GM20431 (cell line): ENCODE data around the gene ABCB8.
"Not testable (repeated sequence)": the region's sequence is repeated elsewhere in the genome, so short reads cannot be mapped to it uniquely, and the experiment has no call there.

ENCODE experiments used
- in situ Hi-C: fragments of 300-500 bp; cut with MseI, MboI; formaldehyde crosslinking; loops from one replicate; pipeline ENCODE4 v1.15.0; 2020; ENCODE audit warnings: low sequenced_read_pairs; ENCODE audit not compliant: unreplicated experiment

ABCB8 gene

GRCh38 chr7:150996376-150997074, 31.7 kb upstream of the ABCB8 start:
- in situ Hi-C loops = loop anchor here (25.0 kb wide), 1 partner anchor 209 kb away; no protein-coding TSS in a partner anchor

DNA sequence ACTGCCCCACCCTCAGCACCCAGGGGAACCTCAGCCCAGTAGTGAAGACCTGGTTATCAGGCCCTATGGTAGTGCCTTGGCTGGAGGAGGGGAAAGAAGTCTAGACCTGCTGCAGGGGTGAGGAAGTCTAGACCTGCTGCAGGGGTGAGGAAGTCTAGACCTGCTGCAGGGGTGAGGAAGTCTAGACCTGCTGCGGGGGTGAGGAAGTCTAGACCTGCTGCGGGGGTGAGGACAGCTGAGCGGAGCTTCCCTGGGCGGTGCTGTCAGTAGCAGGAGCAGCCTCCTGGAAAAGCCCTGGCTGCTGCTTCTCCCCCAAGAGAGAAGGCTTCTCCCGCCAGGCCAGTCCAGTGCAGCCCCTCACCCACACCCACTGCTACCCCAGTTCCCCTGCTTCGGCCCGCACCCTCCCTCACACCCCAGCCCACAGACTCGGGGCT, 31.2 kb upstream of the ABCB8 start:
- in situ Hi-C loops = loop anchor here (25.0 kb wide), 1 partner anchor 210 kb away; no protein-coding TSS in a partner anchor

GRCh38 chr7:150997817-150998216, 30.4 kb upstream of the ABCB8 start:
- in situ Hi-C loops = loop anchor here (25.0 kb wide), 1 partner anchor 211 kb away; no protein-coding TSS in a partner anchor

GRCh38 chr7:150998341-150998740, 29.9 kb upstream of the ABCB8 start:
- in situ Hi-C loops = loop anchor here (25.0 kb wide), 1 partner anchor 211 kb away; no protein-coding TSS in a partner anchor

DNA sequence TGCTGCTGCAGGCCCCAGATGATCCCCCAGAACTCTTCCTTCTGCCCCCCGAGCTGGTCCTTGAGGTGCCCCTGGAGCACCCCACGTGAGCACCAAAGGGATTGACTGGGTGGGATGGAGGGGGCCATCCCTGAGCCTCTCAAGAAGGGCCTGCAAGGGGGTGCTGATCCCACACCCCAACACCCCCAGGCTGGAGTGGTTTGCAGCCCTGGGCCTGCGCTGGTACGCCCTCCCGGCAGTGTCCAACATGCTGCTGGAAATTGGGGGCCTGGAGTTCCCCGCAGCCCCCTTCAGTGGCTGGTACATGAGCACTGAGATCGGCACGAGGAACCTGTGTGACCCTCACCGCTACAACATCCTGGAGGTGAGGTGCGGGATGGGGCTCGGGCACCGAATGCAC, 29.2 kb upstream of the ABCB8 start:
- in situ Hi-C loops = loop anchor here (25.0 kb wide), 1 partner anchor 212 kb away; no protein-coding TSS in a partner anchor

DNA sequence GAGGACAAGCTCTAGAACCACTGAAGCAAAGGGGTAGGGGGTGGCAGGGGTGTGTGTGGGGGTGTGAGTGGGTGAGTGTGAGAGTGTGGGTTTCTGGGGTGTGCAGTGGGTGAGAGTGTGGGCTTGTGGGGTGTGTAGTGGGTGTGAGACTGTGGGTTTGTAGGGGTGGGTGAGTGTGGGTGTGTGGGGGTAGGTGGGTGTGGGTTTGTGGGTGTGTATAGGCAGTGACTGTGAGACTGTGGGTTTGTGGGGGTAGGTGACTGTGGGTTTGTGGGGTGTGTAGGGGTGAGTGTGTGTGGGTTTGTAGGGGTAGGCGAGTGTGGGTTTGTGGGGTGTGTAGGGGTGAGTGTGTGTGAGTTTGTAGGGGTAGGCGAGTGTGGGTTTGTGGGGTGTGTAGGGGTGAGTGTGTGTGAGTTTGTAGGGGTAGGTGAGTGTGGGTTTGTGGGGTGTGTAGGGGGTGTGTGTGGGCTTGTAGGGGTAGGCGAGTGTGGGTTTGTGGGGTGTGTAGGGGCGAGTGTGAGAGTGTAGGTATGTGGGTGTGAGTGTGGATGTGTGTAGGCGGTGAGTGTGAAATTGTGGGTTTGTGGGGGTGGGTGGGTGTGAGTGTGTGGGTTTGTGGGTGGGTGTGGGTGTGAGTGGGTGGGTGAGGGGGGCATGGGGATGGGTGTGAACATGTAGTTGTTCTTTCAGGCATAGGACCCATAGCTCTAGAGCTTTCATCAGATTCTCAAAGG, 28.6 kb upstream of the ABCB8 start:
- in situ Hi-C loops = loop anchor here (25.0 kb wide), 1 partner anchor 212 kb away; no protein-coding TSS in a partner anchor

DNA sequence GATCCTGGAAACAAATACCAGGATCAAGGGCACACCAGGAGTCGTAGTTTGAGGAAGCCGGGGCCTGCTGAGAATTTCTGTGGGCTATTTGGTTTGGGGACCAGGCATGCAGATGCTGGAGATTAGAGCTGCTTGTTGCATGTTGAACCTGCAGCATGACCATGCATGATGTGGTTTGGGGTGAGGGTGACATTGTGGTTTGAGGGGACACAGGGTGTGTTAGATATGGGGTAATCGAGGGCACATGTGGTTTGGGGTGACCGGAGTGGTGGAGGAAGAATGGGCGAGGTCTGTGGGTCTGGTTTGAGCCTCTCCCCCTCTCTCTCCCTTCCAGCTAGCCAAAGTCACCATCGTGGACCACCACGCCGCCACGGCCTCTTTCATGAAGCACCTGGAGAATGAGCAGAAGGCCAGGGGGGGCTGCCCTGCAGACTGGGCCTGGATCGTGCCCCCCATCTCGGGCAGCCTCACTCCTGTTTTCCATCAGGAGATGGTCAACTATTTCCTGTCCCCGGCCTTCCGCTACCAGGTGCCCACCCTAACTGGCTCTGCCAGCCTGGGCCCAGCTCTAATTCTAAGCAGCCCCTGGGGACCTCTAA, 27.3 kb upstream of the ABCB8 start:
- in situ Hi-C loops = no loop called here

DNA sequence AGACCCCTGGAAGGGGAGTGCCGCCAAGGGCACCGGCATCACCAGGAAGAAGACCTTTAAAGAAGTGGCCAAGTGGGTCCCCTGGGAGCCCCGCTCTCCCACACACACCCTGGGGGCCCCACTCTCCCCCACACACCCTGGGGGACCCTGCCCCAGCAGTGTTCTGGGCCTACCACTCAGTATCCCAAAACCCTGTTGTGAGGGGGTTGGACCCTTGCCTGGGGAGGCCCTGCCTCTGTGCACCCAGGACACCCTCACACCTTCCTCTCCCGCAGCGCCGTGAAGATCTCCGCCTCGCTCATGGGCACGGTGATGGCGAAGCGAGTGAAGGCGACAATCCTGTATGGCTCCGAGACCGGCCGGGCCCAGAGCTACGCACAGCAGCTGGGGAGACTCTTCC, 26.7 kb upstream of the ABCB8 start:
- in situ Hi-C loops = no loop called here

DNA sequence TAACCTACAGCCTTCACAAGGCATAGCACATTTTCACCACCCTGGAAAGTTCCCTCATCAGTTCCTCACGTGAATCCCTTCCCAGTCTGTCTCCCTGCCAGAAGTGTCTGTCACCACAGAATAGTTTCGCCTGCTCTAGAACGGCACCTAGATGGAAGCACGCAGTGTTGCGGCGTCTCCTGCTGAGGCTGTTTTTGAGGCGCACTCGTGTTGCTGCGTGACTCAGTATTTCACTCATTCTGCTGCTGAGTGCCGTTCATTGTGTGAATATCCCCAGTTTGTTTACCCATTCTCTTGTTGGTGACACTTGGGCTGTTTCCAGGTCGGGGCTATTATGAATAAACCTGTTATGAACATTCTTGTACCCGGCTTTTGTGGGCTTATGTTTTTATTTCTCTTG, 24.7 kb upstream of the ABCB8 start:
- in situ Hi-C loops = no loop called here

GRCh38 chr7:151005566-151005965, 22.7 kb upstream of the ABCB8 start:
- in situ Hi-C loops = no loop called here

GRCh38 chr7:151006590-151007300, 21.5 kb upstream of the ABCB8 start:
- in situ Hi-C loops = no loop called here

GRCh38 chr7:151007469-151007898, 20.8 kb upstream of the ABCB8 start:
- in situ Hi-C loops = no loop called here

DNA sequence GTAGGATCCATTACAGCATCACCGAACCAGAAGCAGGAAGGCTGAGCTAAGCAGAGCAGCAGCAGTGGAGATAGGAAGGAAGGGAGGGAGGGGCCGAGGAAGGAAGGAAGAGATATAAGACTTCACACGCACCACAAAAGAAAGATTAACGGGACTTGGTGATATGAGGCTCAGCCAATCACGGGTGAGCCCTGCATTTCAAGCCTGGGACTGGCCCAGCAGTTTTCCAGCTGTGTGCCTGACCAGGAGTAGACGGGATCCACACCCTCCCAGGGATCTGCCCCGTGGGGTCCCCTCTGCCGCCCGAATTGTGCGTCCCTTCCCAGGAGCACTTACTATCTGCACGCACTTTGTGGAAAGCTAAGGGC, 20.1 kb upstream of the ABCB8 start:
- in situ Hi-C loops = no loop called here

GRCh38 chr7:151008511-151009323, 19.5 kb upstream of the ABCB8 start:
- in situ Hi-C loops = no loop called here

- in situ Hi-C loops = no loop called here
Observed at GRCh38 chr7:151009327-151010036, 18.8 kb upstream of the ABCB8 start.

DNA sequence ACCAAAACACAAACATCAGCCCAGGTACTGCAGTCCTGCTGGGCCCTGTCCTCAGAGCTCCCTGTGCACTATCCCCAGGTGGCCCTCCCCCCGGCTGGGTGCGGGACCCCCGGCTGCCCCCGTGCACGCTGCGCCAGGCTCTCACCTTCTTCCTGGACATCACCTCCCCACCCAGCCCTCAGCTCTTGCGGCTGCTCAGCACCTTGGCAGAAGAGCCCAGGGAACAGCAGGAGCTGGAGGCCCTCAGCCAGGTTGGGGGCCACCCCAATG, 18.3 kb upstream of the ABCB8 start:
- in situ Hi-C loops = no loop called here

DNA sequence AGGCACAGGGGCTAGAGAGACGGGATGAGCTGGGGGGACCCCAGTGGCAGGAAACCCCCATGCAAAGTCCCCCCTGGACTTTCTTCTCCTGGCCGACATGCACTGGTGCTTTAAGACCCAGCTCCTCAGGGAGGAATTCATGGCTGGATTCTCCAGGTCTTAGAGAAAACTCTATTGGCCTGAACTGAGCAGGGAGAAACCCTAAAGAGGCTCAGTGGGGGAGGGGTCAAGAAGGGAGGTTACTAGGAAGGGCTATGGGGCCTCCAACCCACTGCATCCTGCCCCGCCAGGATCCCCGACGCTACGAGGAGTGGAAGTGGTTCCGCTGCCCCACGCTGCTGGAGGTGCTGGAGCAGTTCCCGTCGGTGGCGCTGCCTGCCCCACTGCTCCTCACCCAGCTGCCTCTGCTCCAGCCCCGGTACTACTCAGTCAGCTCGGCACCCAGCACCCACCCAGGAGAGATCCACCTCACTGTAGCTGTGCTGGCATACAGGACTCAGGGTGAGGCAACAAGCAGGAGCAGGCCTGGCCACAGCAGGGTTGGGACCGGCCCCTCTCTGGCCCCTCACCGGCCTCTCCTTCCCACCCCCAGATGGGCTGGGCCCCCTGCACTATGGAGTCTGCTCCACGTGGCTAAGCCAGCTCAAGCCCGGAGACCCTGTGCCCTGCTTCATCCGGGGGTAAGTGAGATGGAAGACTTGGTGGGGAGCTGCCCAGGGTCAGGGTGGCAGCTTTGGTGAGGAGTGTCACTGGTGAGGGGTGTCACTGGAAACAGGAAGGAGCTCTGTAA, 17.7 kb upstream of the ABCB8 start:
- in situ Hi-C loops = no loop called here

DNA sequence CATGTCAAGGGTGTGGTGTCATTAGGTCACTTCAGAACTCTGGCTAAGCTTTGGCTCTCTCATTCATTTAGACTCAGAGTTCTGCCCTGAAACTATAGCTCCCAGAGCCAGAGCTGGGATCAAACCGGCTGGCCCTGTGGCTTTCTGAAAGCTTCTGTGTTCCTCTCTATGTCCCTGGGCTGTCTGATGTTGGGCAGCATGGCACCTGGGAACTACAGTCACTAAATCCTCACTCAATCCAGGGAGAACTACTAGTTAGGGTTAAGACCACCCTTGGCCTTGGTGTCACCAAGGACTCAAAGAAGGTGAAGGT, 17.2 kb upstream of the ABCB8 start:
- in situ Hi-C loops = no loop called here

- in situ Hi-C loops = not testable (repeated sequence)
Observed at GRCh38 chr7:151011616-151012015, 16.6 kb upstream of the ABCB8 start.
